Endothelial cell (in vitro differentiated cells): ENCODE results near the gene UBA7. TPM values are rescaled to one million over a fixed set of nuclear protein-coding genes. Genes with fewer than 3 reads are reported as not detected.

Experiments
- DNase-seq: peaks from one replicate; pipeline ENCODE4 v3.0.0; 2021; ENCODE audit warnings: low spot score
- H3K27ac Mint-ChIP-seq: one replicate; pipeline ENCODE4 v1.8.0; 2021; ENCODE audit warnings: mixed read lengths, inconsistent platforms; ENCODE audit not compliant: unreplicated experiment
- H3K27me3 Mint-ChIP-seq: one replicate; pipeline ENCODE4 v1.8.0; 2021; ENCODE audit warnings: mild to moderate bottlenecking, moderate library complexity, mixed read lengths, inconsistent platforms; ENCODE audit not compliant: unreplicated experiment
- H3K36me3 Mint-ChIP-seq: one replicate; pipeline ENCODE4 v1.8.0; 2021; ENCODE audit warnings: mild to moderate bottlenecking, low read depth, mixed read lengths, inconsistent platforms; ENCODE audit not compliant: unreplicated experiment
- H3K4me1 Mint-ChIP-seq: one replicate; pipeline ENCODE4 v1.8.0; 2021; ENCODE audit warnings: mild to moderate bottlenecking, mixed read lengths, inconsistent platforms; ENCODE audit not compliant: unreplicated experiment
- H3K4me3 Mint-ChIP-seq: one replicate; pipeline ENCODE4 v1.8.0; 2021; ENCODE audit warnings: mild to moderate bottlenecking, mixed read lengths, inconsistent platforms; ENCODE audit not compliant: unreplicated experiment
- H3K9me3 Mint-ChIP-seq: one replicate; pipeline ENCODE4 v1.8.0; 2021; ENCODE audit warnings: mixed read lengths, inconsistent platforms; ENCODE audit not compliant: unreplicated experiment
- CTCF ChIP-seq: fragments of 200-600 bp; sonication (generic); IDR thresholded peaks from one replicate; pipeline ENCODE4 v1.5.0; 2021; ENCODE audit warnings: antibody characterized with exemption; ENCODE audit not compliant: unreplicated experiment
- total RNA-seq: library from RNA; stranded (reverse); fragmentation: NEBNext Ultra II Directional; extraction: Animal tissue kit (Norgen Biotek cat#: 25700); gene quantifications from one replicate; pipeline ENCODE4 v1.2.1, GENCODE V29; 2021; ENCODE audit not compliant: unreplicated experiment

The UBA7 gene
- total RNA-seq, 1 donor from 2014 or later, result 6.0 TPM

- Mint-ChIP-seq H3K9me3 (no peaks in the 10 kb centered on the region), H3K27ac (no peak overlapping the region), H3K4me1 (peaks cover 43% of the 10 kb centered on the region), H3K36me3 (peaks cover 7% of the 10 kb centered on the region), H3K27me3 (peaks cover 6% of the 10 kb centered on the region), H3K4me3 (peak overlapping the region; percentile 21)
- no peak for TF ChIP-seq CTCF
- DNase-seq, result no peak
These were observed 12.6 kb downstream of the UBA7 start for GRCh38 chr3:49801160-49801559.

DNA sequence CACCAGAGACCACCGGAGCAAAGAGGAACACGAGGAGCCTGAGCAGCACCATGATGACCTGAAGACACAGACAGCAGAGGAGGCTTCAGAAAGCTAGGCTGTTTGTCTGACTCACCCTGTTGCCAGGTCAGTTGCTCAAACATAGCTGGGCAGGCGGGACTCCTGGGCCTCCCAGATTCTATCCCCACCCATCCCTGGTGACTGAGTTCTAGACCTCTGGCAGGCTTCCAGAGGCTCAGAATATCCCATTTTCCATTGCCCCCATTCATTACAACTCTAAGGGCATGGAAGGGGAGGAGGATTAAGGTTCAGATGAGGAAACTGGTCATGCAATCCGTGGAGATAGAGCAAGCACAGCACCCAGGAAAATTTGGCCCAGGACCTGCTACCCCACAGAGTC lies 14.0 kb downstream of the UBA7 start, which contains the start of gene CDHR4:
TSS of gene CDHR4 (minus strand) at position 113 of the 400 bp plus-strand sequence. CDS start at position 52, 61 bp downstream.
- no peak within 1 kb of the TSS for H3K4me3 Mint-ChIP-seq
- no peak for DNase-seq
- peaks cover 4% of the 10 kb centered on the region for H3K36me3 Mint-ChIP-seq
- no peak for TF ChIP-seq CTCF
- H3K27me3 Mint-ChIP-seq, result peaks cover 6% of the 10 kb centered on the region
- no peaks in the 10 kb centered on the region for H3K9me3 Mint-ChIP-seq
- H3K27ac Mint-ChIP-seq, result no peak within 1 kb of the TSS
- H3K4me1 Mint-ChIP-seq, result peaks cover 36% of the 10 kb centered on the region

DNA sequence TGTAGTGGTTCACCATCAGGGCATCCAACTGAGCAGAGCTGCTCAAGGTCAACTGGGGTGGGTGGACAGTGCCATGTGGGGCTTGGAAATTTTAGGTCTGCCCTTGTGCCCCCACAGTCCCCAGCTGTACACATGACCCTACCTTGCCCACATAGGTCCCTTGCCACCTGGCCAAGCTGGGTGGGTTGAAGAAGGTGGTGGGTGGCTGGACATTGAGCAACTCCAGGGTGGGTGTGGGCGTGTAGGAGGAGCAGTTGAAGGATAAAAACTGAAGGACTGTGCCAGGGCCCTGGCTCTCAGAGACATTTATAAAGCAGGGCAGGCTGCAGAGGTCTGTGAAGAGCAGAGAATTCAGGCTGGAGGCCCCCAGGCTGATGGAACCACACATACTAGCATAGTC lies 14.6 kb downstream of the UBA7 start:
- peaks cover 4% of the 10 kb centered on the region for H3K36me3 Mint-ChIP-seq
- no peaks in the 10 kb centered on the region for H3K9me3 Mint-ChIP-seq
- DNase-seq, result no peak
- peaks cover 6% of the 10 kb centered on the region for H3K27me3 Mint-ChIP-seq
- peaks cover 34% of the 10 kb centered on the region for H3K4me1 Mint-ChIP-seq
- H3K27ac Mint-ChIP-seq, result no peak overlapping the region
- TF ChIP-seq CTCF, result no peak
- H3K4me3 Mint-ChIP-seq, result no peak overlapping the region

DNA sequence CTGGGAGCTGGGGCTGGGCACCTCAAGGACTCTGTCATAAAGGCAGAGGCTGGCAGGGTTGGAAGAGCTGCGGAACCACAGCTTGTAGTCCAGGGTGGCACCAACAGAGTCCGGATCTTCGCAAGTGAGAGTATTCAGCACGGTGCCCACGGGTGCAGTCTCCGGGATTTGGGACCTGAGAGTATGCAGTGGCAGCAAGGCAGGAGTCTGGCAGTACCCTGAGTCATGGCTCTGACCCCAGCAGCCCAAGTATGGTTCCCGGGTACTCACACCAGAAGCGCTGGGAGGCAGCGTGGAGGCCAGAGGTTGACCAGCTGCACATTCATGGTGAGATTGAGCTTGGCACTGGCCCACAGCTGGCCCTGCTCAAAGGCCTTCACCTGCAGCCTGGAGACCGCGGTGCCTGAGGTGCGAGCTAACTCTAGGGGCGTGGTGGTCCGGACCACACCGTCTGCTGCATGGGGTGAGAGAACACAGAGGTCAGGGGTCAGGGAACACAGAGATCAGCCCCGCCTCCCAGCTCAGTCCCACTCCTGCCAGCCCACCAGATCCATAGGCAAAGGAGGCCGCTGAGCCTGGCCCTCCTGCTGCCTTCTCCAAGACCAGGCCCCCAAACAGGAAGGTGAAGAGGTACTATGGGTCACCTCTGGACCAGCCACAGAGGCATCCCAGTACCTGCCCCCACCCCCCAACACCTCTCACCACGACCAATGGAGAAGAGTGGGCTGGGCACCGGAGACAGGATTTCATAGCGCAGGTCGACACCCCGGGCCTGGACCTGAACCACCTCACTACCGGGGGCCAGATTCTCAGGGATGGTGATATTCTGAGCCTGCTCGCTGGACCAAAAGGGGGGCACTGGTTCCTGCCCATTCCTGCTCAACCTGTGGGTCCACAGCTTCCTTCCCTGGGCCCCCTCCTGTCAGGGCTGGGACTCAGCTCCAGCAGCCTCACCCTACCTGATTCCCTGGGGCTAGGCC lies 18.5 kb downstream of the UBA7 start:
- Mint-ChIP-seq H3K9me3 (no peaks in the 10 kb centered on the region), H3K27me3 (peaks cover 10% of the 10 kb centered on the region), H3K27ac (no peak overlapping the region)

More for the DNA sequence above, 18.5 kb downstream of the UBA7 start:
- Mint-ChIP-seq H3K36me3 (peaks cover 4% of the 10 kb centered on the region), H3K4me3 (no peak overlapping the region), H3K4me1 (peaks cover 27% of the 10 kb centered on the region)
- DNase-seq, result no peak
- no peak for TF ChIP-seq CTCF
